A549 (cell line): ENCODE data around the gene FGF5. TPM values are rescaled to one million over a fixed set of nuclear protein-coding genes. Genes with fewer than 3 reads are reported as not detected.
A peak's percentile ranks its signal among the peaks of the same experiment; 100 is the strongest.

Source experiments
- ATAC-seq, 2 experiments: fragments of 200-7000 bp in 1 of 2; fragments of >200 bp in 1 of 2; cut with Nextera tagmentation in 1 of 2; cut with Tn5 transposase in 1 of 2; 3 replicates each; pipeline versions ENCODE4 v1.8.0 to v1.9.1; 2018 to 2020; ENCODE audit warnings: mild to moderate bottlenecking in 1 of 2, moderate library complexity in 1 of 2
- CTCF ChIA-PET: fragments of 300-600 bp; sonication (Branson Sonifier 250); formaldehyde crosslinking; extraction: SDS; loops from one replicate; lab custom pipeline; 2021; ENCODE audit warnings: antibody characterized with exemption, inconsistent platforms; lab: Yijun Ruan, JAX
- POLR2A ChIA-PET: fragments of 350-600 bp; formaldehyde crosslinking; extraction: SDS; loops from one replicate; lab custom pipeline; 2021; ENCODE audit warnings: antibody characterized with exemption, inconsistent platforms; lab: Yijun Ruan, JAX
- DNase-seq, 2 experiments: peaks; one replicate each; pipeline versions ENCODE4 v3.0.0 to v3.0.0-alpha.2; 2011 to 2016; ENCODE audit warnings: low read depth in 1 of 2, low spot score in 1 of 2
- FAIRE-seq: peaks from 2 replicates; lab custom pipeline; 2011; peaks lifted over from hg19 to GRCh38; lab: Jason Lieb, UNC
- H3K27ac ChIP-seq, 2 experiments: fragments of >200 bp; sonication (Bioruptor Twin); formaldehyde crosslinking; 3 replicates each; pipeline ENCODE4 v1.5.1; 2016 to 2017
- H3K4me1 ChIP-seq: fragments of >200 bp; sonication (Bioruptor Twin); formaldehyde crosslinking; 3 replicates; pipeline ENCODE4 v1.6.1; 2016
- H3K4me2 ChIP-seq: fragments of >200 bp; sonication (Bioruptor Twin); formaldehyde crosslinking; 3 replicates; pipeline ENCODE4 v1.6.1; 2016
- H3K4me3 ChIP-seq: fragments of >200 bp; sonication (Bioruptor Twin); formaldehyde crosslinking; 3 replicates; pipeline ENCODE4 v1.5.1; 2016
- H3K9me3 ChIP-seq: fragments of >200 bp; sonication (Bioruptor Twin); formaldehyde crosslinking; 3 replicates; pipeline ENCODE4 v1.6.1; 2016
- ATOH8 ChIP-seq: fragments of 250-450 bp; sonication (Bioruptor Pico); IDR thresholded peaks from 2 replicates; pipeline ENCODE4 v1.5.0; 2020; ENCODE audit warnings: low read depth, mild to moderate bottlenecking, moderate library complexity
- CBX8 ChIP-seq: fragments of 200-600 bp; sonication (generic); IDR thresholded peaks from 2 replicates; pipeline ENCODE4 v1.6.1; 2016
- CEBPB ChIP-seq, 2 experiments: fragments of >200 bp in 1 of 2; sonication (Bioruptor Twin) in 1 of 2; formaldehyde crosslinking in 1 of 2; IDR thresholded peaks; 2 replicates each; pipeline ENCODE4 v1.6.1; 2012 to 2016
- CHD2 ChIP-seq: fragments of 150-350 bp; IDR thresholded peaks from 2 replicates; pipeline ENCODE4 v1.6.1; 2014; ENCODE audit warnings: low read length; ENCODE audit not compliant: partially characterized antibody
- CTCF ChIP-seq: fragments of >200 bp; sonication (Bioruptor Twin); formaldehyde crosslinking; IDR thresholded peaks from 3 replicates; pipeline ENCODE4 v1.5.1; 2016
- EHF ChIP-seq: fragments of 250-450 bp; sonication (Bioruptor Pico); IDR thresholded peaks from 2 replicates; pipeline ENCODE4 v1.5.0; 2020; ENCODE audit warnings: mild to moderate bottlenecking
- EHMT2 ChIP-seq: fragments of 200-600 bp; sonication (generic); IDR thresholded peaks from 2 replicates; pipeline ENCODE4 v1.6.1; 2016; ENCODE audit warnings: antibody characterized with exemption, low read depth, mild to moderate bottlenecking, moderate library complexity
- FOXS1 ChIP-seq: fragments of 250-450 bp; sonication (Bioruptor Pico); IDR thresholded peaks from 2 replicates; pipeline ENCODE4 v1.5.0; 2020; ENCODE audit warnings: mild to moderate bottlenecking, moderate library complexity
- GATA3 ChIP-seq: IDR thresholded peaks from 2 replicates; pipeline ENCODE4 v1.6.1; 2012; ENCODE audit warnings: borderline replicate concordance
- JUNB ChIP-seq: fragments of >200 bp; sonication (Bioruptor Twin); formaldehyde crosslinking; IDR thresholded peaks from 2 replicates; pipeline ENCODE4 v1.6.1; 2016
- MAZ ChIP-seq: fragments of 150-350 bp; IDR thresholded peaks from 2 replicates; pipeline ENCODE4 v1.6.1; 2014; ENCODE audit warnings: antibody characterized with exemption, low read depth, low read length, borderline replicate concordance
- MYC ChIP-seq: IDR thresholded peaks from 2 replicates; pipeline ENCODE4 v1.6.1; 2012; ENCODE audit warnings: mild to moderate bottlenecking, inconsistent platforms, low read length, improper control_type of control experiment, borderline replicate concordance
- NPAS2 ChIP-seq: fragments of 250-450 bp; sonication (Bioruptor Pico); IDR thresholded peaks from 2 replicates; pipeline ENCODE4 v1.8.0; 2022; ENCODE audit warnings: mild to moderate bottlenecking, moderate library complexity, borderline replicate concordance
- POLR2A ChIP-seq: IDR thresholded peaks from 2 replicates; pipeline ENCODE4 v1.6.1; 2012; ENCODE audit warnings: mild to moderate bottlenecking, low read length
- RAD21 ChIP-seq, 2 experiments: fragments of >200 bp in 1 of 2; sonication (Bioruptor Twin) in 1 of 2; formaldehyde crosslinking in 1 of 2; IDR thresholded peaks in 1 of 2; conservative IDR thresholded peaks in 1 of 2; 2 replicates in 1 of 2; 3 replicates in 1 of 2; pipeline ENCODE4 v1.6.1; 2012 to 2018; ENCODE audit warnings: inconsistent platforms in 1 of 2
- RARB ChIP-seq: fragments of 250-450 bp; sonication (Bioruptor Pico); IDR thresholded peaks from 2 replicates; pipeline ENCODE4 v1.8.0; 2021; ENCODE audit warnings: mild to moderate bottlenecking, moderate library complexity
- SMC3 ChIP-seq: fragments of >200 bp; sonication (Bioruptor Twin); formaldehyde crosslinking; IDR thresholded peaks from 3 replicates; pipeline ENCODE4 v1.6.1; 2018; ENCODE audit warnings: inconsistent platforms
- SREBF2 ChIP-seq: fragments of 450-650 bp; IDR thresholded peaks from 2 replicates; pipeline ENCODE4 v1.6.1; 2014; ENCODE audit warnings: mild to moderate bottlenecking, moderate library complexity
- TFCP2L1 ChIP-seq: fragments of 250-450 bp; sonication (Bioruptor Pico); IDR thresholded peaks from 2 replicates; pipeline ENCODE4 v1.5.0; 2021; ENCODE audit warnings: mild to moderate bottlenecking
- TP53 ChIP-seq: fragments of 250-450 bp; sonication (Bioruptor Pico); IDR thresholded peaks from 2 replicates; pipeline ENCODE4 v1.5.0; 2021; ENCODE audit warnings: mild to moderate bottlenecking, moderate library complexity
- WGBS: methylation state at CpG from one replicate; pipeline ENCODE4 v1.1.6; 2017; ENCODE audit errors: missing lambda C conversion rate; 5-methylcytosine and 5-hydroxymethylcytosine counted together
- polyA plus RNA-seq, 4 experiments: library from polyadenylated mRNA; depleted of rRNA in 3 of 4; stranded (reverse); fragments of >200 nt; fragmentation: RNase III in 1 of 4; extraction: RNeasy Plus Mini Kit Qiagen cat#74134 plus additional on column Dnase treatment in 1 of 4; gene quantifications; 2 replicates in 3 of 4; 3 replicates in 1 of 4; pipeline ENCODE4 v1.2.3, GENCODE V29; 2011 to 2017
- TF ChIP-seq, protein P1 (sequence below): IDR thresholded peaks from 2 replicates; pipeline ENCODE4 v1.6.1; 2012
- TF ChIP-seq, protein P2 (sequence below): fragments of 250-450 bp; sonication (Bioruptor Pico); IDR thresholded peaks from 2 replicates; pipeline ENCODE4 v1.5.0; 2021; ENCODE audit warnings: mild to moderate bottlenecking, moderate library complexity, borderline replicate concordance

The FGF5 gene
- polyA plus RNA-seq, 2 of the 4 experiments (the other 2 are of a cell fraction): 0.21 TPM; not detected in 1

- DNase-seq (no peak), ATAC-seq (no peak), FAIRE-seq (no peak)
- Histone ChIP-seq H3K4me2 (no peak overlapping the region), H3K4me1 (no peaks in the 10 kb centered on the region), H3K4me3 (no peak overlapping the region), H3K27ac (no peak overlapping the region), H3K9me3 (no peaks in the 10 kb centered on the region)
- ChIA-PET POLR2A (no interaction called here), CTCF (interaction anchor here (0.5 to 2.5 kb wide), 5 partner anchors 19 to 116 kb away, joined by 4 to 13 read pairs (median 4); partner anchors contain the start of gene FGF5)
- TF ChIP-seq RAD21 (conservative IDR thresholded peaks at IDR 0.05 in 1 of 2, IDR thresholded peaks at IDR 0.05 in 1 of 2) (peak; percentile 20 to 51; a peak in 3 of 5 replicates), CTCF (peak; percentile 46), SMC3 (peak; percentile 46; the same call in 2 of the 3 replicates), CBX8 (no peak)
These were observed 45.3 kb upstream of the FGF5 start for GRCh38 chr4:80221161-80221560.

- Histone ChIP-seq H3K4me3 (no peak overlapping the region), H3K4me1 (no peaks in the 10 kb centered on the region), H3K4me2 (no peak overlapping the region), H3K27ac (no peak overlapping the region), H3K9me3 (no peaks in the 10 kb centered on the region)
- ChIA-PET CTCF (no interaction called here), POLR2A (no interaction called here)
- 30% methylated on average over 2 of the region's 2 CpGs for WGBS
- FAIRE-seq: no peak
- no peak for DNase-seq
- TF ChIP-seq CHD2 (no peak), GATA3 (no peak), MYC (no peak), EHMT2 (no peak), CTCF (no peak), TFCP2L1 (CRISPR knock-in tag) (no peak), CEBPB (IDR thresholded peaks at IDR 0.05) (no peak), NPAS2 (CRISPR knock-in tag) (no peak), POLR2A (no peak), TP53 (CRISPR knock-in tag) (no peak)
- TF ChIP-seq, protein P1, sequence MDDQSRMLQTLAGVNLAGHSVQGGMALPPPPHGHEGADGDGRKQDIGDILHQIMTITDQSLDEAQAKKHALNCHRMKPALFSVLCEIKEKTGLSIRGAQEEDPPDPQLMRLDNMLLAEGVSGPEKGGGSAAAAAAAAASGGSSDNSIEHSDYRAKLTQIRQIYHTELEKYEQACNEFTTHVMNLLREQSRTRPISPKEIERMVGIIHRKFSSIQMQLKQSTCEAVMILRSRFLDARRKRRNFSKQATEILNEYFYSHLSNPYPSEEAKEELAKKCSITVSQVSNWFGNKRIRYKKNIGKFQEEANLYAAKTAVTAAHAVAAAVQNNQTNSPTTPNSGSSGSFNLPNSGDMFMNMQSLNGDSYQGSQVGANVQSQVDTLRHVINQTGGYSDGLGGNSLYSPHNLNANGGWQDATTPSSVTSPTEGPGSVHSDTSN: no peak
- no peak for ATAC-seq
These were observed 40.9 kb upstream of the FGF5 start for GRCh38 chr4:80225595-80225994.

- ChIA-PET POLR2A (no interaction called here), CTCF (no interaction called here)
- TF ChIP-seq EHF (CRISPR knock-in tag): no peak
- TF ChIP-seq FOXS1 (CRISPR knock-in tag): no peak
- no peak for TF ChIP-seq JUNB
- TF ChIP-seq CBX8: no peak
- TF ChIP-seq, protein P2, sequence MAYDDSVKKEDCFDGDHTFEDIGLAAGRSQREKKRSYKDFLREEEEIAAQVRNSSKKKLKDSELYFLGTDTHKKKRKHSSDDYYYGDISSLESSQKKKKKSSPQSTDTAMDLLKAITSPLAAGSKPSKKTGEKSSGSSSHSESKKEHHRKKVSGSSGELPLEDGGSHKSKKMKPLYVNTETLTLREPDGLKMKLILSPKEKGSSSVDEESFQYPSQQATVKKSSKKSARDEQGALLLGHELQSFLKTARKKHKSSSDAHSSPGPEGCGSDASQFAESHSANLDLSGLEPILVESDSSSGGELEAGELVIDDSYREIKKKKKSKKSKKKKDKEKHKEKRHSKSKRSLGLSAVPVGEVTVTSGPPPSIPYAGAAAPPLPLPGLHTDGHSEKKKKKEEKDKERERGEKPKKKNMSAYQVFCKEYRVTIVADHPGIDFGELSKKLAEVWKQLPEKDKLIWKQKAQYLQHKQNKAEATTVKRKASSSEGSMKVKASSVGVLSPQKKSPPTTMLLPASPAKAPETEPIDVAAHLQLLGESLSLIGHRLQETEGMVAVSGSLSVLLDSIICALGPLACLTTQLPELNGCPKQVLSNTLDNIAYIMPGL (CRISPR knock-in tag): no peak
- TF ChIP-seq MAZ: no peak
- no peak for TF ChIP-seq ATOH8 (CRISPR knock-in tag)
- TF ChIP-seq SREBF2: no peak
- TF ChIP-seq POLR2A: no peak
- TF ChIP-seq RARB (CRISPR knock-in tag): no peak
- H3K4me2 ChIP-seq: no peak overlapping the region
- FAIRE-seq: no peak
- H3K27ac ChIP-seq: no peak overlapping the region
- 46% methylated on average over 2 of the region's 2 CpGs for WGBS
- H3K9me3 ChIP-seq: no peaks in the 10 kb centered on the region
- no peak overlapping the region for H3K4me3 ChIP-seq
- DNase-seq: no peak
- no peak for ATAC-seq
- H3K4me1 ChIP-seq: no peaks in the 10 kb centered on the region
These were observed 40.4 kb upstream of the FGF5 start for GRCh38 chr4:80226094-80226493.
